IPS DF 6.9 (cell line): ENCODE results near the gene SYNPO2L.

Experiments used
- DNase-seq: peaks from one replicate; pipeline ENCODE4 v3.0.0-alpha.2; 2013; ENCODE audit warnings: low read depth, low spot score
- H3K27ac ChIP-seq: one replicate; pipeline ENCODE4 v1.5.1; 2013; ENCODE audit warnings: low read length, control low read depth
- H3K27me3 ChIP-seq: 2 replicates; pipeline ENCODE4 v1.6.1; 2013; ENCODE audit warnings: mild to moderate bottlenecking, low read length; ENCODE audit not compliant: control insufficient read depth, insufficient read depth
- H3K36me3 ChIP-seq: 2 replicates; pipeline ENCODE4 v1.6.1; 2013; ENCODE audit warnings: low read length; ENCODE audit not compliant: control insufficient read depth, insufficient read depth
- H3K4me1 ChIP-seq: 2 replicates; pipeline ENCODE4 v1.6.1; 2013; ENCODE audit warnings: low read length; ENCODE audit not compliant: control insufficient read depth, insufficient read depth
- H3K4me3 ChIP-seq: 2 replicates; pipeline ENCODE4 v1.5.1; 2013; ENCODE audit warnings: mild to moderate bottlenecking, low read length
- H3K9me3 ChIP-seq: 2 replicates; pipeline ENCODE4 v1.6.1; 2013; ENCODE audit warnings: low read length, inconsistent platforms; ENCODE audit not compliant: control insufficient read depth, insufficient read depth
- WGBS: extraction: QIAGEN DNeasy Blood & Tissue Kit; methylation state at CpG from one replicate; pipeline ENCODE4 v1.1.7; 2013; ENCODE audit warnings: mixed read lengths, missing lambda C conversion rate; ENCODE audit not compliant: insufficient read length, insufficient coverage; 5-methylcytosine and 5-hydroxymethylcytosine counted together

The SYNPO2L gene

GRCh38 chr10:73649876-73650536 is 5.8 kb downstream of the SYNPO2L start:
- Histone ChIP-seq H3K4me1 (0 out of 2 replicates have a peak, but pooled peaks cover 2% of the 10 kb centered on the region), H3K27me3 (no peaks in the 10 kb centered on the region), H3K27ac (no peak overlapping the region), H3K9me3 (no peaks in the 10 kb centered on the region), H3K36me3 (no peaks in the 10 kb centered on the region; the same call in 1 of the 2 replicates), H3K4me3 (no peak overlapping the region)
- no peak for DNase-seq
- no CpG with 5 or more reads among the region's 6 CpGs for WGBS

DNA sequence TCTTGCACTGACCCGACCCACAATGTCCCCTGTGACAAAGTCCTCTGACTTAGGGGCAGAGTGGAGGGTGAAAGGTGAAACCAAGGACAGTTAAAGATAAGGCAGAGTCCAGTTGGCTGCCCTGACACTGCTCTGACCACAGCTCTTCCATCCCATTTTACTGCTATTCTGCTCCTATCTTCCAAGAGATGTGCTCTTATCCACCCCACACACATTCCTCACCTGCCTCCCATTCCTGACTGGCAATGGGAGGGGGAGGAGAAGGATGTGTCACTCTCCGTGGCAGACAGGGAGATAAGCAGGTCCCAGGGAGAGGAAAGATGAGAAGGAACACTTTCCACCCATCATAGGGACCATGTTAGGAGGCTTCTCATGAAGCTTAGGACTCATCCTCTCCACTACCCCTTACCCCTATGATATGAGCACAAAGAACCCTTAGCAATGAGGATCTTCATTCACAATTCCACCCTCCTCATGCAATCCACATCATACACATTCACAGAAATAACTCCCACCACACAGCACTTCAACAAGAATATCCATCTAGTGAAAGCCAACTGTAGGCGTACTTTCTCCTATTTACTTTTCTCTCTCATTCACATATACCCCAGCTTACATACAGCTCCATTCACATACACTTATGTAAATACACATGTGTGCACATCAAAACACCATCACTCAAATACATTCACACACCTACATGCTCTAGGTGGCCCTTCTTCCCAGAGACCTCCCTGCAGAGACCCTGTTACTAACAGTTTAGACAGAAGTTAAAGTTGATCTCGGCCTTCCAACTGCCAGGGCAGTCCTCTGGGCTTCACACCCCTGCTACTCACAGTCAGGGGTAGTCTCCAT is 6.6 kb downstream of the SYNPO2L start:
- no CpG with 5 or more reads among the region's 4 CpGs for WGBS
- no peaks in the 10 kb centered on the region for H3K27me3 ChIP-seq
- H3K4me3 ChIP-seq = no peak overlapping the region
- H3K4me1 ChIP-seq = 0 out of 2 replicates have a peak, but pooled peaks cover 2% of the 10 kb centered on the region
- no peak overlapping the region for H3K27ac ChIP-seq
- H3K9me3 ChIP-seq = no peaks in the 10 kb centered on the region
- DNase-seq = no peak
- H3K36me3 ChIP-seq = no peaks in the 10 kb centered on the region; the same call in 1 of the 2 replicates

GRCh38 chr10:73647875-73648651 is 7.8 kb downstream of the SYNPO2L start:
- Histone ChIP-seq H3K27ac (no peak overlapping the region), H3K9me3 (no peaks in the 10 kb centered on the region), H3K36me3 (no peaks in the 10 kb centered on the region; the same call in 1 of the 2 replicates), H3K4me3 (peak overlapping the region; percentile 15; the same call in 1 of the 2 replicates), H3K27me3 (no peaks in the 10 kb centered on the region), H3K4me1 (0 out of 2 replicates have a peak, but pooled peaks cover 2% of the 10 kb centered on the region)
- DNase-seq = no peak
- no CpG with 5 or more reads among the region's 35 CpGs for WGBS

DNA sequence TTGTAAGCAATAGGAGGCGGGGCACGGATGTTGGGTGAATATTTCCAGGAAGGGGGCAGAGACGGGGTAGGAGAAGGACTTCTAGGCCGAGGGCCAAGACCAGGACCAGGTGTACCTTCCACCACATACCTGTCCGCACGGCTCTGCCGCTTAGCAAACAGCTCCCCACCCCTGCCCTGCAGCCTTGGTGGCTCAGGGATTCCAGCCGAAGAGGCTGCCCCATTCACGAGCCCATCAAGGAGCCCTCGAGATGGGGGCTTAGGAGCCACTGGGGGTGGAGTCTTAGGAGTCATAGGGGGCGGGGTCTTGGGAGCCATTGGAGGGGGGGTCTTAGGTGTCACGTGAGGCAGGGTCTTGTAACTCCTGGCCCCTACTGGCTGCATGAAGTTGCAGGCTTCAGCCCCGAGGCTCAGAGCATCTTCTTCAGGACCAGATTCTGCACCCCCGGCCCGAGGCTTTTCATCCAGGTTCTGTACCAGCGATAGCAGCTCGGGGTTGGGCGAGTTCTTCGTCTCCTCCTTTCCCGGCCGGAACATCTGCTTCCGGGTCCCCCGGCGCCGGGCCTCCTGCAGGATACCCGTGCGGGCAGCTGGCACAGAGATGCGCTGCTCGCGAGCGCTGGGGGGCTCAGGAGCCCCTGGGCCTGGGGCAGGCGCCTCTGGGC is 8.5 kb downstream of the SYNPO2L start:
- no CpG with 5 or more reads among the region's 32 CpGs for WGBS
- no peaks in the 10 kb centered on the region; the same call in 1 of the 2 replicates for H3K36me3 ChIP-seq
- H3K4me1 ChIP-seq = 0 out of 2 replicates have a peak, but pooled peaks cover 2% of the 10 kb centered on the region
- DNase-seq = peak; percentile 60
- H3K9me3 ChIP-seq = no peaks in the 10 kb centered on the region
- no peaks in the 10 kb centered on the region for H3K27me3 ChIP-seq
- peak overlapping the region; percentile 15; the same call in 1 of the 2 replicates for H3K4me3 ChIP-seq
- no peak overlapping the region for H3K27ac ChIP-seq

DNA sequence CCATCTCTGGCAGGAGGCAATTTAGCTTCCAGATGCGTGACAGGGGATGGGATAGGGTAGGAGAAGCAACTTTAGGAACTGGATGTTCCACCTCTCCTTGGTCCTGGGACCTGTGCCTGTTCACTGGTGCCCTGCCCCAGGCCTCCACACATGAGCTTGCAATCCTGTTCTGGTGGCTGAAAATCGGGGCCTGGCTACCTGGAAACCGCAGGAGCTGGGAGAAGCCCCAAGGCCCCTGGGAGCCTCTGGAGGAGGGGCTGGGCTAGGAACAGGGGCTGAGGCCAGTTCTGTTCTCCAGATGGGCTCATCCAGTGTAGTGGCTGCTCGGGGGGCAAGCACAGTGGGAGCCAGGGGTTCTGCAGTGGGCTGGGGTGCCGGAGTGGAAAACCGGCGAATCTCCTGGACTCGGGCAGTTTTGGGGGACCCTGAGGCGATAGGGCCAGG is 9.2 kb downstream of the SYNPO2L start:
- Histone ChIP-seq H3K4me1 (0 out of 2 replicates have a peak, but pooled peaks cover 2% of the 10 kb centered on the region), H3K4me3 (no peak overlapping the region), H3K27me3 (no peaks in the 10 kb centered on the region), H3K27ac (no peak overlapping the region), H3K9me3 (no peaks in the 10 kb centered on the region), H3K36me3 (no peaks in the 10 kb centered on the region; the same call in 1 of the 2 replicates)
- no peak for DNase-seq
- WGBS = no CpG with 5 or more reads among the region's 9 CpGs

- Histone ChIP-seq H3K4me1 (0 out of 2 replicates have a peak, but pooled peaks cover 2% of the 10 kb centered on the region), H3K27me3 (no peaks in the 10 kb centered on the region), H3K36me3 (no peaks in the 10 kb centered on the region; the same call in 1 of the 2 replicates), H3K4me3 (no peak overlapping the region), H3K9me3 (no peaks in the 10 kb centered on the region), H3K27ac (no peak overlapping the region)
- 100% methylated on average over 1 of the region's 3 CpGs for WGBS
- DNase-seq = no peak
Observed at GRCh38 chr10:73645251-73645650, 10.6 kb downstream of the SYNPO2L start.

- Histone ChIP-seq H3K4me1 (0 out of 2 replicates have a peak, but pooled peaks cover 2% of the 10 kb centered on the region), H3K27ac (no peak overlapping the region), H3K36me3 (no peaks in the 10 kb centered on the region; the same call in 1 of the 2 replicates), H3K27me3 (no peaks in the 10 kb centered on the region), H3K9me3 (no peaks in the 10 kb centered on the region), H3K4me3 (no peak overlapping the region)
- no CpG with 5 or more reads among the region's 1 CpG for WGBS
- DNase-seq = no peak
Observed at GRCh38 chr10:73644767-73645166, 11.1 kb downstream of the SYNPO2L start.

DNA sequence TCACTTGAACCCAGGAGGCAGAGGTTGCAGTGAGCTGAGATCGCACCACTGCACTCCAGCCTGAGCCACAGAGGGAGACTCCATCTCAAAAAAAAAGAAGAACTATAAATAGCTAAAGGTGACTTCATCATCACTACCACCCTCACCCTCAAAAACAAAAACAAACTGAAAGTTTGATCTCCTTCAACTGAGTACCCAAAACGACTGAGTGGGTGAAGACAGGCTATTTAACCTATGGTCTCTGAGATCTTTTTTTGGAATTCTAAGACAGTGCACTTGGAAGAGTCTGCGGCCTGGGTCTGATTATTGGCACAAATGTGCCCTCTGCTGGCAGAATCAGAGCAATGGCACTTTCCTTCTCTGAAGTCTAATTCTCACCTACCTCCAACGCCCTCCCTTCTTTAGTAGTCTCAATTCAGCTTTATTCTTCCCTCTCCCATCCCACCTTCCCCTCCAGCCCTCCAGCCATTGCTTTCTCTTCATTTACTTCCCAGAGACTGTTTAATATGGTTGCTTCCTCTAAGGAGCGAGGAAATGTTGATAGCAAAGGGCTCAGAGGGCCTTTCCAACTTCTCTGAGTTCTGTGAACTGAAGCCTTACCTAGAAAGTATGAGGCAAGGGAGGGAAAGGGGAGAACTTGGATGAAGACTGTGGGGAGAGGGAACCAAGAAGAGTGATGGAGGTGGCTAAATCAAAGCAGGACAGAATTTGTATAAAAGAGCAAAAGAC is 11.7 kb downstream of the SYNPO2L start:
- Histone ChIP-seq H3K27ac (no peak overlapping the region), H3K9me3 (no peaks in the 10 kb centered on the region), H3K4me1 (0 out of 2 replicates have a peak, but pooled peaks cover 2% of the 10 kb centered on the region), H3K36me3 (no peaks in the 10 kb centered on the region; the same call in 1 of the 2 replicates), H3K27me3 (no peaks in the 10 kb centered on the region), H3K4me3 (no peak overlapping the region)
- DNase-seq = no peak
- WGBS = no CpG with 5 or more reads among the region's 5 CpGs

DNA sequence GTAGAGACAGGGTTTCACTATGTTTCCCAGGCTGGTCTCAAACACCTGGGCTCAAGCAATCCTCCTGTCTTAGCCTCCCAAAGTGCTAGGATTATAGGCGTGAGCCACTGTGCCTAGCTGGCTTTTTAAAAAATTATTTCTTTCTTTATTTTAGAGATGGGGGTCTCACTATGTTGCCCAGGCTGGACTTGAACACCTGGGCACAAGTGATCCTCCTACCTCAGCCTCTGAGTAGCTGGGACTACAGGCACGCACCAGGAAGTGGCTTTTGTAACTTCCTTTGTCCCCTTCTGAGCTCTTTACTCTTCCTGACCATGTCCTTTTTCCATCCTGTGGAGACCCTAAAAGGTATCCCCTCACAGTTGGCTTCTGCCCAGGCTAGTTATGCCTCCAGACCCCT is 12.5 kb downstream of the SYNPO2L start:
- Histone ChIP-seq H3K4me3 (no peak overlapping the region), H3K36me3 (no peaks in the 10 kb centered on the region; the same call in 1 of the 2 replicates), H3K27ac (no peak overlapping the region), H3K9me3 (no peaks in the 10 kb centered on the region), H3K4me1 (0 out of 2 replicates have a peak, but pooled peaks cover 2% of the 10 kb centered on the region), H3K27me3 (no peaks in the 10 kb centered on the region)
- DNase-seq = no peak
- WGBS = no CpG with 5 or more reads among the region's 2 CpGs
